ENCODE data around the gene NEURL2.

GRCh38 chr20:45845452-45845851 is 45.6 kb downstream of the NEURL2 start:
- TF ChIP-seq POLR2AphosphoS5 (IDR thresholded peaks at IDR 0.05; ENCODE audit: low read depth, low read length): no peak
- TF ChIP-seq POLR2A (IDR thresholded peaks at IDR 0.05; ENCODE audit: low read depth, low read length): no peak
- no peak for TF ChIP-seq TAF1 (IDR thresholded peaks at IDR 0.05; ENCODE audit: borderline replicate concordance, low read depth, low read length)

Measured in GM12892 (cell line).